Embryonic facial prominence (tissue), 1 donor: Measurements from ENCODE around the gene DISP3.
"Not testable (repeated sequence)": the region's sequence is repeated elsewhere in the genome, so short reads cannot be mapped to it uniquely, and the experiment has no call there.

Experiments
- DNase-seq: peaks from one replicate; pipeline ENCODE4 v3.0.0-alpha.2; 2016; ENCODE audit errors: extremely low spot score

Gene DISP3

GRCh38 chr1:11575553-11575952, 96.6 kb downstream of the DISP3 start:
- no peak for DNase-seq

GRCh38 chr1:11576109-11576875, 97.3 kb downstream of the DISP3 start:
- DNase-seq = no peak

- DNase-seq = no peak
Observed at GRCh38 chr1:11578004-11578403, 99.0 kb downstream of the DISP3 start.

GRCh38 chr1:11579506-11579905, 100.6 kb downstream of the DISP3 start:
- no peak for DNase-seq

GRCh38 chr1:11580049-11580448, 101.1 kb downstream of the DISP3 start:
- DNase-seq = not testable (repeated sequence)

- DNase-seq = no peak
Observed at GRCh38 chr1:11581445-11581991, 102.6 kb downstream of the DISP3 start.

- DNase-seq = no peak
Observed at GRCh38 chr1:11585389-11585788, 106.4 kb downstream of the DISP3 start.
